Nephron (organoid): ENCODE measurements around the gene CXCL1.

ENCODE experiments used
- H3K27ac Mint-ChIP-seq, 3 experiments: 2 replicates each; pipeline ENCODE4 v1.8.0; 2020; ENCODE audit warnings: mixed read lengths in 3 of 3, mild to moderate bottlenecking in 2 of 3, moderate library complexity in 1 of 3
- H3K27me3 Mint-ChIP-seq: 2 replicates; pipeline ENCODE4 v1.8.0; 2021; ENCODE audit warnings: low read depth, mild to moderate bottlenecking, moderate library complexity, mixed read lengths
- H3K36me3 Mint-ChIP-seq: 2 replicates; pipeline ENCODE4 v1.8.0; 2020; ENCODE audit warnings: low read depth, mixed read lengths
- H3K4me1 Mint-ChIP-seq: 2 replicates; pipeline ENCODE4 v1.8.0; 2020; ENCODE audit warnings: mixed read lengths
- H3K4me3 Mint-ChIP-seq, 3 experiments: 2 replicates each; pipeline ENCODE4 v1.8.0; 2020; ENCODE audit warnings: mild to moderate bottlenecking in 3 of 3, mixed read lengths in 3 of 3, moderate library complexity in 2 of 3
- H3K9me3 Mint-ChIP-seq: 2 replicates; pipeline ENCODE4 v1.8.0; 2020; ENCODE audit warnings: mixed read lengths
- TF ChIP-seq, protein P1 (sequence below), 3 experiments: fragments of 200-600 bp; sonication (generic); IDR thresholded peaks; one replicate each; pipeline ENCODE4 v1.5.0; 2021; ENCODE audit warnings: antibody characterized with exemption in 3 of 3; ENCODE audit not compliant: unreplicated experiment in 3 of 3

CXCL1 gene

DNA sequence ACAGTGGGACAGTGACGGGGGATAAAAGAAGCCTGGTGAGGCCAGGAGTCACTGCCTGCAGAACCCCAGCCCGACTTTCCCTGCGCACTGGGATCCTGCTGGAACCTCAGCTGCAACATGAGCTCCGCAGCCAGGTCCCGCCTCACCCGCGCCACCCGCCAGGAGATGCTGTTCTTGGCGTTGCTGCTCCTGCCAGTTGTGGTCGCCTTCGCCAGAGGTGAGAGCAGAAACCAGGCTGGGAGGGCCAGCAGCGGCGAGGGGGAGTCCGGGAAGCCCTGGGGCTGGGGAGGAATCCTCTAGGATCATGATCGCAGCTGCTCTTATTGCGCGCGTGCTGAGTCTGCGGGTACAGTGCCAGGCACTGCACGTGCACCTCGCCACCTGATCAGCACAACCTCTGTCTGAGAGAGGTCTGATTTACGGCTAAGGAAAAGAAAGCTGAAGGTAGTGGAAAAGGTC, 15.9 kb upstream of the CXCL1 start, which contains the start of gene PF4V1:
TSS of gene PF4V1 (plus strand) at position 51 of the 459 bp plus-strand sequence. CDS start at position 118, 67 bp downstream.
- Mint-ChIP-seq H3K27ac (no peak within 1 kb of the TSS), H3K9me3 (no peaks in the 10 kb centered on the region), H3K36me3 (no peaks in the 10 kb centered on the region), H3K4me3 (no peak within 1 kb of the TSS), H3K4me1 (peaks cover 4% of the 10 kb centered on the region), H3K27me3 (peaks cover 20% of the 10 kb centered on the region)
- TF ChIP-seq, protein P1, sequence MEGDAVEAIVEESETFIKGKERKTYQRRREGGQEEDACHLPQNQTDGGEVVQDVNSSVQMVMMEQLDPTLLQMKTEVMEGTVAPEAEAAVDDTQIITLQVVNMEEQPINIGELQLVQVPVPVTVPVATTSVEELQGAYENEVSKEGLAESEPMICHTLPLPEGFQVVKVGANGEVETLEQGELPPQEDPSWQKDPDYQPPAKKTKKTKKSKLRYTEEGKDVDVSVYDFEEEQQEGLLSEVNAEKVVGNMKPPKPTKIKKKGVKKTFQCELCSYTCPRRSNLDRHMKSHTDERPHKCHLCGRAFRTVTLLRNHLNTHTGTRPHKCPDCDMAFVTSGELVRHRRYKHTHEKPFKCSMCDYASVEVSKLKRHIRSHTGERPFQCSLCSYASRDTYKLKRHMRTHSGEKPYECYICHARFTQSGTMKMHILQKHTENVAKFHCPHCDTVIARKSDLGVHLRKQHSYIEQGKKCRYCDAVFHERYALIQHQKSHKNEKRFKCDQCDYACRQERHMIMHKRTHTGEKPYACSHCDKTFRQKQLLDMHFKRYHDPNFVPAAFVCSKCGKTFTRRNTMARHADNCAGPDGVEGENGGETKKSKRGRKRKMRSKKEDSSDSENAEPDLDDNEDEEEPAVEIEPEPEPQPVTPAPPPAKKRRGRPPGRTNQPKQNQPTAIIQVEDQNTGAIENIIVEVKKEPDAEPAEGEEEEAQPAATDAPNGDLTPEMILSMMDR (IDR thresholded peaks at IDR 0.05; ENCODE audit: unreplicated experiment in 3 of 3) = no peak

DNA sequence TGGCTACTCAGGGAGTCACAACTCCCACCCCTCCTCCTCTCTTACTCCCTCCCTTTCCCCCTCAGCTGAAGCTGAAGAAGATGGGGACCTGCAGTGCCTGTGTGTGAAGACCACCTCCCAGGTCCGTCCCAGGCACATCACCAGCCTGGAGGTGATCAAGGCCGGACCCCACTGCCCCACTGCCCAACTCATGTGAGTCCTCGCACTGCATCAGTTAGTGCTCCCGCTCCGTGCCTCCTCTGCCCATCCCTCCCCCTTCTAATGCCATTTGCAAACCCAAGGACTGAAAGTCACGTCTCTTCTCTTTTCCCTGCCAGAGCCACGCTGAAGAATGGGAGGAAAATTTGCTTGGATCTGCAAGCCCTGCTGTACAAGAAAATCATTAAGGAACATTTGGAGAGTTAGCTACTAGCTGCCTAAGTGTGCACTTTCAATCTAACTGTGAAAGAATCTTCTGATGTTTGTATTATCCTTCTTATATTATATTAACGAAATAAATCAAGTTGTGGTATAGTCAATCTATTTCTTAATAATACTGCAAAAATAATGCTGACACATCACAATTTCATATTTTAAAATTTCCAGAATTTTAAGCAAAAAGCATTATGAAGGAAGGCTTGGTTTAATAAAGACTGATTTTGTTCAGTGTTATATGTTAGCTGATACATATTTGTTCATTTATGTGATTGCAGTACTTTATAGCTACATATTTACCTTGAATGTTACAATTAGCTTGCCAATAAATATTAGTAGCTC, 15.3 kb upstream of the CXCL1 start:
- peaks cover 4% of the 10 kb centered on the region for H3K4me1 Mint-ChIP-seq
- no peak overlapping the region for H3K4me3 Mint-ChIP-seq
- TF ChIP-seq, protein P1 (IDR thresholded peaks at IDR 0.05; ENCODE audit: unreplicated experiment in 3 of 3) = no peak
- H3K27ac Mint-ChIP-seq = no peak overlapping the region
- H3K27me3 Mint-ChIP-seq = peaks cover 18% of the 10 kb centered on the region
- H3K9me3 Mint-ChIP-seq = no peaks in the 10 kb centered on the region
- H3K36me3 Mint-ChIP-seq = no peaks in the 10 kb centered on the region

- peaks cover 18% of the 10 kb centered on the region for H3K27me3 Mint-ChIP-seq
- H3K4me1 Mint-ChIP-seq = peaks cover 4% of the 10 kb centered on the region
- peak overlapping the region; percentile 22 to 76 (median 27) for H3K27ac Mint-ChIP-seq
- no peak overlapping the region for H3K4me3 Mint-ChIP-seq
- no peaks in the 10 kb centered on the region for H3K9me3 Mint-ChIP-seq
- TF ChIP-seq, protein P1 (IDR thresholded peaks at IDR 0.05; ENCODE audit: unreplicated experiment in 3 of 3) = no peak
- H3K36me3 Mint-ChIP-seq = no peaks in the 10 kb centered on the region
Measured at GRCh38 chr4:73855406-73855805, 13.8 kb upstream of the CXCL1 start.

DNA sequence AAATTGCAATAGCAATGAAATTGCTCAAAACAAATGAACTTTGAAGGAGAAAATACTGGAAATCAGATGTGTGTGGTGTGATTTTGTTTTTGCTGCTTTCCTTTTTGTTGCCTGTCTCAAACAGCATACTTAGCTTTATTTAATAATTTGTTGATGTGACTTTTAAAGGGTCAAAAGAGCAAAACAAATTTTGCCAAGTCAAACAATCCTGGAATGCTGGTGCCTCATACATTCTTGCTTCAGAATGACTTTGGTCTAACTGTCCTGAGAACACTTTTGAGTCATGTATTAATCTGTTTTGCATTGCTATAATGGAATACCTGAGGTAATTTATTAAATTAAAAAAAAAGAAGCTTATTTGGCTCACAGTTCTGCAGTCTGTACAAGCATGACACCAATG, 12.7 kb upstream of the CXCL1 start:
- H3K9me3 Mint-ChIP-seq = no peaks in the 10 kb centered on the region
- H3K27ac Mint-ChIP-seq = no peak overlapping the region
- peaks cover 18% of the 10 kb centered on the region for H3K27me3 Mint-ChIP-seq
- no peak overlapping the region for H3K4me3 Mint-ChIP-seq
- no peaks in the 10 kb centered on the region for H3K36me3 Mint-ChIP-seq
- peaks cover 4% of the 10 kb centered on the region for H3K4me1 Mint-ChIP-seq
- TF ChIP-seq, protein P1 (IDR thresholded peaks at IDR 0.05; ENCODE audit: unreplicated experiment in 3 of 3) = no peak

- Mint-ChIP-seq H3K27me3 (peaks cover 23% of the 10 kb centered on the region), H3K4me1 (peaks cover 4% of the 10 kb centered on the region), H3K9me3 (no peaks in the 10 kb centered on the region), H3K36me3 (no peaks in the 10 kb centered on the region), H3K4me3 (no peak overlapping the region), H3K27ac (peak overlapping the region in 2 of 3 experiments; percentile 21 to 60)
- TF ChIP-seq, protein P1 (IDR thresholded peaks at IDR 0.05; ENCODE audit: unreplicated experiment in 3 of 3) = no peak
Measured at GRCh38 chr4:73859614-73860088, 9.5 kb upstream of the CXCL1 start.
